Jurkat, Clone E6-1 (cell line): Measurements from ENCODE around the gene SPTBN2.
A peak's percentile ranks its signal among the peaks of the same experiment; 100 is the strongest.

Source experiments
- DNase-seq: peaks from one replicate; pipeline ENCODE4 v3.0.0-alpha.2; 2011; ENCODE audit warnings: low read depth, low spot score
- H3K4me3 ChIP-seq: 2 replicates; pipeline ENCODE4 v1.5.1; 2011; ENCODE audit warnings: mild to moderate bottlenecking, low read length, control low read depth, moderate library complexity

SPTBN2 gene

DNA sequence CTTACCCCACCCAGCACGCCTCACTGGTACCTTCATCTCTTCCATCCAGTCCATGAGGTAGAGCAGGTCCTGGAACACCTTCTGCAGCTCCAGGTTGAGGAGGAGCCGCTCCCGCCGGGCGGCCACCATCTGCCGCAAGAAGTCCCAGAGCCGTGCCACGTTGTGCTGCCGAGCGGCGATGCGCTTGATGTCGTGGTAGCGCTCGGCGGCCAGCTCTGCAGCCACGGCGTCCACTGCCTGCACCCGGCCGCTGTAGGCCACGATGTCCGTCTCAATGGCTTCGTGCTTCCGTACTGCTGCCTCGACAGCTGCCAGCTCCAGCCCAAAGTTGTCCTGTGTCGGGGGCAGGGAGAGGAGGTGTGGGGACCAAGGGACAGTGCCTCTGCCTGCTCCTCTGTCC, 21.5 kb downstream of the SPTBN2 start:
- DNase-seq, result no peak
- no peak overlapping the region for H3K4me3 ChIP-seq

DNA sequence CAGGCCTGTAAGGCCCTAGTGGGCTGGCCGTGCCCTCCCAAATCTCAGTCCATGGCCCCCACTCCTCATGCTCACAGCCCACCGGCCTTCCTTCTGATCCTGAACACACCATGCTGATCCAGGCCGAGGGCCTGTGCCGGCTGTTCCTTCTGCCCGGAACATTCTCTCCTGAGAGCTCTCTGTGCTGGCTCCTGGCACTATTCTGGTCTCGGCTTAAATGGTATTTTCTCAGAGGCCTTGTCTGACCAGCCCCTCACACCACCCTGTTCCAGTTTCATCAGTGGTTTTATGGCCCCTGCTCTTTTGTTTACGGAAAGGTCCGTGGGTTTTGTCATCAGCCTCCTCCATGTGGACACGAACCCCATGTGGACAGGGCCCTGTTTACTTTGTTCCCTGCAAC, 22.0 kb downstream of the SPTBN2 start:
- no peak overlapping the region for H3K4me3 ChIP-seq
- DNase-seq, result no peak

DNA sequence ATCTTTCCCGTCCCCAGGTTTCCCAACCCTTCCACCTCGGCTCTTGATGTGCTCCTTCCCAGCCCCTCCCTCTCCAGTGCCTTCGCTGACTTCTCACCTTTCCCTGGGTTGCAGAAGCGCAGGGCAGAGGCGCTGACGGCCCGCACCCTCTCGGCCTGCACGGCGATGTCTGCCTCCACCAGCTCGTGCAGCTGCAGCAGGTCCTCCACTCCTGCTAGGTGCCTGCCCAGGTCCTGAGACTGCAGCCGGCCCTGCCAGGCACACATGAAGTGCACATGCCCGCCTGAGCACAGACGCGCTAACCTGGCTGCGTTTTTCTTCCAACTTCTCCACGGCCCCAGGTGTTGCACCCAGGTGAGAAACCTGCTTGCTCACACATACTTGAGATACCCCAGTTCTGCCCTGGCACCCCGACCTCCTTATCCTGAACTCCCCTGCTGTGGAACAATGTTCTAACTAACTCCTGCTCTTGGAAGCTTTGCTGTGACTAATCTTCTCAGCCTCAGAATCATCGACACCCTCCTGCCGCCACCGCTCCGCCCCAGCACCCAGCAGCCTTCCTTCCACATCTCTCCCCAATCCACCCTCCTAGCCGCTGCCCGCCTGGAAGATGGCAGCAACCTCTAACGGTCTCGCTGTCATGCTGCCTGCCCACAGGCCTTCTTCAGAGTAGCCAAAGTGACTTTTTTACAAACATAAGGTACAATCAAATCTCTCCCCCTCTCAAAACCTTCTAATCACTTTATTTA, 23.3 kb downstream of the SPTBN2 start:
- DNase-seq, result no peak
- H3K4me3 ChIP-seq, result no peak overlapping the region

DNA sequence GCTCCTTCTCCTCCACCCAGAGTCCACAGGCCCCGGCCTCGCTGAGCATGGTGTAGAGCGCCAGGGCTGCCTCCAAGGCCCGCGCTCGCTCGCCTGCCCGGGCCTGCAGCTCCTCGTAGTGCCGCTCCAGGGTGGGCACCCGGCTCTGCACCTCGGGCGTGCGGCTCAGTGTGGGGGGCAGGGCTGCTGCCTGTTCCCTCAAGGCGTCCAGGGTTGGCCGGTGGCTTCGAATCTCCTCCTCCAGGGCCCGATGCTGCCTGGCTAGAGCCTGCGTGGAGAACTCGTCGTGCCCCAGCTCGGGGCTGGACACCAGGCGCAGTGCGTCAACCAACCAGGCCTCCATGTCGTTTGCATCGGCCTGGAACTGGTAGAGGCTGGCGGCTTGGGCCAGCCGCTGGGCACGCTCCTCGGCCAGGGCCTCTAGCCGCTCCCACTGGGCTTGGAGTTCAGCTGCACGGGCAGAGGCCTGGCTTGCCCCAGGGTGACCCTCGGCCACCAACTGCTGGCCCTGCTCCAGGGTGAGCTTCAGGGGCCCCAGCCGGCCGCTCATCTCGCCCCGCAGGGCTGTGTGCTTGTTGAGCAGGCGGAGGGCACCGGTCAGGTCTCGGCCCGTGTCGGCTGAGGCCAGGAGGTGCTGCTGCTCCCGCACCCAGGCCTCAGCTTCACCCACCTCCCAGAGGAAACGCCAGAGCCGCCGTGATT, 24.2 kb downstream of the SPTBN2 start:
- no peak overlapping the region for H3K4me3 ChIP-seq
- no peak for DNase-seq

DNA sequence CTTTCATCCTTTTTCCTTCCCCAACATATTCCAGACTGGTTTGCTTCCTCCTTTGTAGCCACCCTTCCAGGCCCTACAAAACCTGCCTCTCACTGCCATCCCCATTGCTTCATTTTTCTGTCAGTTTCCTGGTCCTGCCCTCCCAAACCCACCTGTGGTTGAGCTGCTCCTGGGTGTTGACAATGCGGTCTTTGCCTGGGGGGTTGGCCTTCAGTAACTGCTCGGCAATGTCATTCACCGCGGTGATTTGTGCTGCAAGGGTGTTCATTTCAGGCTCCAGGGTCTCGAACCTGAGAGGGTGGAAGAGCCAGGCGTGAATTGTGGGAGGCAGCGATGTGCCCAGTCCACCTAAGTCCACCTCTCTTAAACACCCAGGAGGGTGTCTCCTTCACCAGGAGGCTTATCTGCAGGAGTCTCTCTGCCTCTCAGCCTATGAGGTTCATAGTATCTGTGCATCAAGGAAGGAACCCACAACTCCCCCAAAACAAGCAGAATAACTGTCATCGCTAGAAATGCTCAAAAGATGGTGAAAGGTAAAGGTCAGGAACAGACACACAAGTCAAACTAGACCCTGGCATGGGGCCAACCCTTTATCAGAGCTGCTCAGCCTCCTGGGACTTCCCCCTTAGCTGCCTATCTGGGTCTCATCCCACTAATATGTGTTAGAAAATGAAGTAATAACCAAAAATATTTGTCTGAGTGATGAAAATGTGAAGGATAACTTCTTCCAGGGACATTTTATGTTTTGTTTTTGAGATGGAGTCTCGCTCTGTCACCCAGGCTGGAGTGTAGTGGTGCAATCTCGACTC, 27.4 kb downstream of the SPTBN2 start:
- DNase-seq, result peak; percentile 77
- peak overlapping the region; percentile 25 for H3K4me3 ChIP-seq

DNA sequence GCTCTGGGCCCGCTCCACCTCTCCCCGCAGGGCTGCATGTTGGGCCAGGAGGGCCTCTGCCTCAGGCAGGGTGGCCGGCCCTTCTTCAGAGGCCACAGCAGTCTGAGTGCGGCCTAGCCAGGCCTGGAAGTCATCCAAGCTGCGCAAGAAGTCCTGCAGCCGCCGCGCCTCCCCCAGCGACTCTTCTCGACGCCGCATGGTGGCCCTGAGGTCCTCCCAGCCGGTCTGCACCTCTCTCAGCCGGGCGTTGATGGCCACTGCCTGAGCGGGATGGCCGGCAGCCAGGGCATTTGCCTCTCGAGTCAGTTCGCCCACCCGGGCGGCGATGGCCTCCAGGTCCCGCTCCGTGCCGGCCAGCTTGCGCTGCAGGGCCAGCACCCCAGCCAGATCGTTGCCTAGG, 28.3 kb downstream of the SPTBN2 start:
- H3K4me3 ChIP-seq, result peak overlapping the region; percentile 25
- no peak for DNase-seq

DNA sequence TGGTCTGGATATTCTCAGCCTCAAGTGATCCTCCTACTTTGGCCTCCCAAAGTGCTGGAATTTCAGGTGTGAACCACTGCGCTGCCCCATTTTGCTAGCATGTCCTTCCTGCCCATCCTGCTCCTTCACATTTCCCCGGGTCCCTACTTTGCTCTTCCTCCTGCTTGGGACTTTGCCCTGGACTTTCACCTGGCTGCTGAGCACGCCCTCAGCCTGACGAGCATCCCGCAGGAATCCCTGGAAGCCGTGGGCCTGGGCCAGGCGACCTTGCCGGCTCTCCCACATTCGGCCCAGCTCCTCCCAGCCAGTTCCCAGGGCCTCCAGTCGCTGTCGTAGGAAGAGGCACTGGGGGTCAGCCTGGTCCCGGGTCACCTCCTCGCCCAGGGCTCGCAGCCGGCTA, 28.7 kb downstream of the SPTBN2 start:
- no peak for DNase-seq
- no peak overlapping the region for H3K4me3 ChIP-seq

DNA sequence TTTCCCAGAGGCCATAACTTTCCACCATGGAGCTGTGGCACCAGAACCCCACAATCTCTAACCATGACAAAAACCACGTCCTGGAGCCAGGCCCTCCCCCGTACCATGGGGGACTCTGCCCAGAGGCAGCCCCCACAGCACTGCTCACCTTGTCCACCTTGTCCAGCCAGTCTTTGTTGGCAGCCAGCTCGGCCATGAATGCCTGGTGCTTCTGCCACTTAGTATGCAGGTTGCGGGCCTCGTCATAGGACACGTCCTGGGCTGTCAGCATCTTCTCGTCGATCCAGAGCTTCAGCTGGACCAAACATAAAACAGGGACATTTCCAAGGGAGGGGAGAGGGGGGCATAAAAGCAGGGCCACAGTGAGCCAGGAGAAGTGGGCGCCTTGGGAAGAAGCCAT, 30.5 kb downstream of the SPTBN2 start:
- no peak overlapping the region for H3K4me3 ChIP-seq
- DNase-seq, result no peak

DNA sequence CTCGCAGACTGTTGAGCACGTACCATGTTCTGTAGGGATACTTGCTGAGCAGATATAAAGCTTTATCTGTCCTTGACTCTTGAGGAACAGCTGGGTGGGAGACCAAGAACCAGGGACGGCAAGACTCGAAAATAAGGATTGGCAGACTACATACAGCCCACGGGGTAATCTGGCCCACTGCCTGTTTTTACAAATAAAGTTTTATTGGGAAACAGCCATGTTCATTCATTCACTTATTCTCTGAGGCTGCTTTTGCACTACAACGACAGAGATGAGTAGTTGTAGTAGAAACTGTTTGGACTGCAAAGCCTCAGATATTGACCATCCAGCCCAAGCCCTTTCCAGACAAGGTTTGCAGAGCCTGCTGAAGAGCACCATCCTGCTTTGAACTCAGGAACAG, 31.0 kb downstream of the SPTBN2 start:
- DNase-seq, result no peak
- no peak overlapping the region for H3K4me3 ChIP-seq

DNA sequence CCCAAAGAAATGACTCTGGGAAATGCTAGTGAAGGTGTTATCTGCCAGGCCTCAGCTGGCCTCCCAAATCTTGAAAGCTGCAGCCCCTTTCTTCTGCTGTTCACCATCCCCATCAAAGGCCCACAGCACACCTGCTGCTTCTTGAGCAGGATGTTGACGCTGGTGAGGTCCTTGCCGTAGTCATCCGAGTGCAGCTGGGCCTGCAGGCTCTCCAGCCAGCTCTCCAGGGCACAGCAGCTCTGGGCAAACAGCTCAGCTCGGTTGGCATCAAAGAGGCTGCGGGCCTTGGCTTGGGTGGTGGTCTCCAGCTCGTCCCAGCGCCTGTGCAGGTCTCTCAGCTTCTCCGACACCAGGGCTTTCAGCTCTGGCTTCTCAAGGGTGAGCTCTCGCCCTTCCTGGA, 32.9 kb downstream of the SPTBN2 start:
- peak; percentile 72 for DNase-seq
- no peak overlapping the region for H3K4me3 ChIP-seq

DNA sequence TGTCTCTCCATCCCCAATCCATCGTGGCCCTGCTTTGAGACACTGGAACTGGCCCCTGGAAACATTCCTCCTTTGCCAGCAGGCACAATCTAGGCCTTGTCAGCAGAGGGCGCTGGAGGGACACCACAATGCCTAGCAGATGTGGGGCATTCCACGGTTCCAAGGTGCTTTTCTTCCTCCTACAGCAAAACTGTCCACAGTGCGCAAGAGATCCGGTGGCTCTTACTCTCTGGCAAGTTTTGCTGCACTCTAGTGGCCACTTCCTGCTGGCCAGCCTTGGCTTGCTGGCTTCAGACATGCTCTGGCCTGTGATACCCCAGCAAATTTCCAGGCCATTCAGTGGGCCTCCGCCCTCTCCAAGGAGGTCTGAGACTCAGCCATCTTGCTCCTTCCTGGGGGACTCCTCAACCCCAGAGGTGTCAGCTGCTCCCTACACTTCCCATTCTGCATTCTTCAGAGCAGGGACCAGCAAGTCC, 34.2 kb downstream of the SPTBN2 start:
- H3K4me3 ChIP-seq, result no peak overlapping the region
- DNase-seq, result peak; percentile 71

DNA sequence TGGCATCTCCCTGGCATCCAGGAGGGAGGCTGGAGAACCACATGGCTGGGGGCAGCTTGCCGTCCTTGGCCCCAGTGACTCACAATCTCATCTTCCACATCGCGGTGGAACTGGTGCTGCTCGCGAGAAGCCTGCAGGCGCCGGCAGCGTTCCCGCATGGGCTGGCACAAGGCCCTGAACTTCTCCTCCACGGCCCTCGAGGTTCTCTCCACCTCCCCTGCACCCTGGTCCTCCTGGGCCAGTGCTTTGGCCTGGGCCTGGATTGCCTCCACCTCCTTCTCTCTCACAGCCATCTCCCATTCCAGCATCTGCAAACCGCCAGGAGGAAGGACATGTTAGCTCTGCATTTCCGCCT, 35.0 kb downstream of the SPTBN2 start:
- no peak overlapping the region for H3K4me3 ChIP-seq
- DNase-seq, result no peak

DNA sequence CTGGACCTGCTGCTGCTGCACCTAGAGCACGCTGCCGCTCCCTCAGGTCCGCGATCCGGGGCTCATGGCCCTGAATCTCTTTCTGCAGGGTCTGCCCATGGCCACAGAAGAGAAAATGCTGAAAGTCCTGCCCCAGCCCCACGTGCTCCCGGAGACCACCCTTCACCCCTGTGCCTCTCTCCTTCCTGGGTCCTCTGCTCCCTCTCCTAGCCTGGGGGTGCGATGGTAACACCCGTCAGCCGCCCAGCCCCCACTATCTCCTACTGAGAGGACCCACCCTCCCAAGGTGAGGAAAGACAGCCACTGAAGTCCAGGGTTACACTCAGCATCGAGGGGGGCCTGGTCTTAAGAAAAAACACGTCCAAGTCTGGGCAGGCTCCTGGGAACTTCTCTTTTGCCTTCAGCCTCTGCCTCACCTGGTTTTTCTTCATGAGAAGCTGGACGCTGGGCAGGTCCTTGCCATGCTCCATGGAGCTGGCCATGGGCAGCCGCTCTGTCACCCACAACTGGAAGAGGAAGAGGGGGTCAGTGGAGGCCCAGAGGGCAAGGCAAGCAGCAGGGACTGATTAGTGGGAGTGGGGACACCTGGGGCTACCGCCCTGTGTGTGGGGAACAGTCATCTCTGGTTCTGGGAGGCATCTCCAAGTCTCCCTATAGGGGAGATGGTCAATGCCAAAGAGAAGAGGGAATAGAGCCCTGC, 35.5 kb downstream of the SPTBN2 start:
- no peak overlapping the region for H3K4me3 ChIP-seq

DNA sequence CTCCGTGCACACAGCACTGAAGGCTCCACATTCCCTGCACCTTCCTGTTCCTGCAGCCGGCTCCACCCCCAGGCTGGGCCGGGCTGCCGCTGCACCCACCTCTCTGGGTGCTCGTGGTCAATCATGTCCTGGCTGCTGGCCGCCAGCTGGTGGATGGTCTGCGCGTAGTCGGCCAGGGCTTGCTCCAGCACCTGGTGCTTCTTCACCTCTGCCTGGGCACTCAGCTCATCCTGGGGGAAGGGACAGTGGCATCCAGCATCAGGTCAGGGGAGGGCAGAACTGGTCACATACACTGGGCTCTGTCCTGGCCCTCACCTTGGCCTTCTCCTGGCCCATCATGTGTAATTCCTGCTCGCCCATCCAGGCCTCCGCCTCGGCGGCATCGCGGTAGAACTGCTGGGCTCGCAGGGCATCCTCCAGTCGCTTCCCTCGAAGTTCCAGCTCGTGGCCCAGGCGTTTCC, 36.1 kb downstream of the SPTBN2 start:
- no peak overlapping the region for H3K4me3 ChIP-seq

More for the DNA sequence above, 35.5 kb downstream of the SPTBN2 start:
- no peak for DNase-seq

DNA sequence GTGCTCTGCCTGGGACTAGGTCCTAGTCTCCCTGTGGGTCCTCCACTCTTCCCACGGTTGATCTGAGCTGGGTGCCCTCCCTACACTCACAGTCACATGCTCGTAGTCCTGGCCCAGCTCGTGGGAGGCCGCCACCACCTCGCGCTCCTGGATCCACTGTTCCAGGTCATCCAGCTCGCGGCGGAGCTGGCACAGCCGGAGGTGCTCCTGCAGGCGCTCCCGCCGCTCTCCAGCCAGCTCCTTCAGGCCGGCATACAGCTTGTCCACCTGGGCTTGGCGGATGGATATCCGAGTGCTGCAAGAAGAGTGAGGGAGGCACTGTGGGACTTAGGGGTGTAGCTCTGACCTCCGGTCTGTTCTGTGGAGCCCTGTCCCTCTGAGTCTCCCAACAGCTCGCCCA, 36.6 kb downstream of the SPTBN2 start:
- no peak for DNase-seq
- no peak overlapping the region for H3K4me3 ChIP-seq

More for the DNA sequence above, 36.1 kb downstream of the SPTBN2 start:
- no peak for DNase-seq

DNA sequence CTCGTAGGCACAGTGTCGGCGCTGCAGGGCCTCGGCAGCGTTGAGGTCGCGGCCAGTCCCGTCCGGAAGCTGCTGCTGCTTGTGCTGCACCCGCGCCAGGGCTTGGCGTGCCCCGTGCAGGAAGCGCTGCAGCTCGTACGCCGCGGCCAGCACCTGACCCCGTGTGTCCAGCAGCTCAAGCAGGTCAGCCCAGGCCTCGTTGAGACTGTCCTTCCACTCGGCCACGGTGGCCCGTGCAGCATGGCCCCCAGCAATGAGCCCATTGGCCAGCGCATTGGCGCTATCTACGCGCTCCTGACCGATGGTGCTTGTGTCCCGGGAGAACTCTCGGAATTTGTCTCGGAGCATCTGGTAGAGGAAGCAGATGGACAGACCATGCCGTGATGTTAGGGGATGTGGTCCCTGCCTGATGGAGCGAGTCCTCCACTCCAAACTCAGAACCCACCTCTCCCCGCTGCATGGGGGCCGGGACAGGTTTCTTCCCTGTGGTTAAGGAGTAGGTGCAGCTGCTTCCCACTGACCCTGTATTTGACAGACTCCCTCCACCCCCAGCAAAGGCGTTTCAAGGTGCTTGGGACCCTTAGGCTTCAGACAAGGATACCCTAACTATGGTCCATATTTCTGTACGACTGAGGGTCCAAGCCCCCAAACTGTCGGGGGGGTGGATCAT, 37.6 kb downstream of the SPTBN2 start:
- H3K4me3 ChIP-seq, result no peak overlapping the region
- no peak for DNase-seq

DNA sequence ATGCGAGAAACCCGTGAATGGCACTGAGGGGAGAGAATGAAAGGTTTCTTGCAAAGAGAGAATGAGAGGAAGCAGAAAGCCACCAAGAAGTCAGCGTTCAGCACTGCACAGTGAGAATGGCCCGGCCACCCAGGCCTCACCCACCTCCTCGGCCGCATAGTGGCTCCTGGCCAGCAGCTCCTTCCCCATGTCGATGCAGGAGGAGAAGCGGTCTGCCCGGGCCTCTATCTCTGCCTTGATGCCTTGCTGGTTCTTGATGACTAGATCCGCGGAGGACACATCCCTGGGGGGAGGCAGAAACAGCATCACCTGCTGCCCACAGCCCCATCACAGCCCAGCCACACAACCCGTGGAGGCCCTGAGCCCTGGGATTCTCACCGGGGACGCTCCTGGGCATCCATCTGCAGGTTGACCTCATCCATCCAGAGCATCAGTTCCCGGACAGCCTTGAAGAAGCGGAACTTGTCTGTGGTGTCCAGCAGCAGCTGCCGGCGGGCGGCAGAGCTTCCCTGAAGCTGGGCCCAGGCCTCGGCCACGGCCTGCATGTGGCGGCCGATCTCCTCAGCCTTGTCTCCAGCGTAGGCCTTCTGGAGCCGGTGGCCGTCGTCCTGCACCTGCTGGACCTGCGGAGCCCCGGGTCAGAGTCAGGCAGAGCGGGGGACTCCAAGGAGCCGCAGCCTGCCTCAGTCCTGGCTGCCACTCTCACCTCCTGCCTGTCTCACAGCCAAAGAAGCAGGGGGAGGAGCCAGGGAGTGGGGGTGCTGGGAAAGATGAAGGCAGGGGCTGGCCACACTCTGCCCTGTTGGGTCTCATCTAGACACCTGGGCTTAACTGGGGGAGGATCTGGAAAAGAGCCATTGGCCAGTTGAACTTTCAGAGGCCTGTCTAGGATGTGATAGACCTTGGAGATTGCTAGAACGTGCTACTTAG, 39.1 kb downstream of the SPTBN2 start:
- no peak for DNase-seq
- H3K4me3 ChIP-seq, result no peak overlapping the region
